ENCODE data around the gene CYB5D1.
"Not testable (repeated sequence)": the region's sequence is repeated elsewhere in the genome, so short reads cannot be mapped to it uniquely, and the experiment has no call there.

CYB5D1 gene

DNA sequence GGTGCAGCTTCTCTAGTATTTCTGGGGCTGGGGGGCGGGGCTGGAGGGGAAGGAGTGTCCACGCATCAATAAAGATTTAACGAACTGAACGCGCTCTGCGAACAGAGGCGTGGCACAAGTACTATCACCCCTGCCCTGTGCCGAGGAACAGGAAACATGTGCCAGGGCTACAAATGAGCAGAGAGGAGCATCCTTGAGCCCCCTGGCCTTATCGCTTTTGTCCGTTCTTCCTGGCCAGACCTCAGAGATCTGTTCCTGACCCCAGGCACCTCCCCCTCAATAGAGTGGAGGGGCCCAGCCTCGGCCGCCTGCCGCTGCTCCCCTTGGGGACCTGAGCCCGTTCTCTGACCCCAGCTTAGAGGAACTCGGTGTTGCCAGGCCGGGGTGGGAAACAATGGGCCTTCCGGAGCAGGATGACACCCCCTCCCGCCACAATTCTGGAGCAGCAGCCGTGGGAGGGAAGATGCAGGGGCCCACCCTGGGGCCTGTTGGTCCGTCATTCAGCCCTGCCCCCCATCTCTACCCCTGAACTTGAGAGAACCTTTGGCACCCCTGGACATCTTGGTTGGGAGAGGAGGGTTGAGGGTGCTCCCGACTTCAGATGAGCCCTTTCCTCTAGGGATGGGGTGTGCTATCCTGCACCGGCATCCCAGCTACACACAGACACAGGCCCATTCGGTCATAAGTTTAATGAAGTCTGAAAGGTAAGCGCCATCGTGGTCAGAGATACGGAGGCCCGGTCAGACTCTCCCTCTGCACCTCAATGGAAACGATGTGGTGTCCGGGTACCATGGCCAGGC lies 1.6 kb upstream of the CYB5D1 start:
- in situ Hi-C loops (cut with MboI; ENCODE audit: low sequenced_read_pairs), result no loop called here

DNA sequence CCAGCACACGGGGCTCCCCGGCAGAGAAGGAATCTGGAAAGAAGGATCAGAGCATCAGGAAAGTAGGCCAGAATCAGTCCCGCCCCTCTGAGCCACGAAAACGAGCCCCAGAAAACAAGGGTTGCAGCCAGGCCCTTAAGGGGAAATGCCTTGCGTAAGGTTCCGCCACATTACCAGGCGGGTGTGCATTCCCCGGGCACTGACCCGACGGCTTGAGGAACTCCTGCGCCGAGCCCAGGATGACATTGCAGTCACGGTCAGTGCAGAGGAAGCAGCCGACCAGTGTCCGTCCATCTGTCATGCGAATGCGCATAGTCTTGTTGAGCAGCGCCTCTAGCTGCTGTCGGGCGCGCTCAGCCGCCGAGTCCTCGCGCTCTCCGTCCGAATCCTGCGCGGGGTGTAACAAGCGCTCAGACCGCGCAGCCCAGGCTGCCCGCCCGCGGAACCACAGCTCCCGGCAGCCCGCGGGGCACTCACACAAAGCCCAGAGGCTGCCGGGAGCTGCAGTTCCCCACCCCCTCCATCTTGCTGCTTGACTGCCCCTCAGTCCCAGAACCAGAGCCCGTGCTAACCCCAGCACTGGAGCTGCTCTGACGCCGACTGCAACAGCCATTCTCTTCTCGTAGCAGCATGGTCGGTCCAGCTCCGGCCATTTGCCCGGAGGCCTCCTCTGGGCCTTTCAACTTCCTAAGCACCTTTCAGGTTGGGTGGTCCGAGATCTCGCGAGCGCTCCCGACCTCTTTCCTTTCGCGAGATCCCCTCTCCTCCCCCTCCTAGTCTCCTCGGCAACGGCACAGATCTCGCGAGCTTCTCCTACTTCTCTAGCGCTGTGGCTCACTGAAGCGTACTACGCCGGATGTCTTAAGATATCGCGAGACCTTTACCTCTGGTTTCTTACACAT lies 741 bp upstream of the CYB5D1 start, which contains the start of gene NAA38:
TSS of gene NAA38 (minus strand) at position 749 of the 902 bp plus-strand sequence. CDS start at position 653, 96 bp downstream.
- in situ Hi-C loops (cut with MboI; ENCODE audit: low sequenced_read_pairs), result no loop called here

DNA sequence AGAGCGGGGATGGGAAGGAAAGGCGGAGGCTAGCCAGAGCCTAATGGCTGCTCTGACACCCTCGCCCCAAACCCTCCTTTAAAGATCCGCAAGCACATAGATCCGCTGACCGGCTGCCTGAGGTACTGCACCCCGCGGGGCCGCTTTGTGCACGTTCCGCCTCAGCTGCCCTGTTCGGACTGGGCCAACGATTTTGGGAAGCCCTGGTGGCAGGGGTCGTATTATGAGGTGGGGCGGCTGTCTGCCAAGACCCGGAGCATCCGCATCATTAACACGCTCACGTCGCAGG lies 663 bp downstream of the CYB5D1 start:
- in situ Hi-C loops (cut with MboI; ENCODE audit: low sequenced_read_pairs), result no loop called here

DNA sequence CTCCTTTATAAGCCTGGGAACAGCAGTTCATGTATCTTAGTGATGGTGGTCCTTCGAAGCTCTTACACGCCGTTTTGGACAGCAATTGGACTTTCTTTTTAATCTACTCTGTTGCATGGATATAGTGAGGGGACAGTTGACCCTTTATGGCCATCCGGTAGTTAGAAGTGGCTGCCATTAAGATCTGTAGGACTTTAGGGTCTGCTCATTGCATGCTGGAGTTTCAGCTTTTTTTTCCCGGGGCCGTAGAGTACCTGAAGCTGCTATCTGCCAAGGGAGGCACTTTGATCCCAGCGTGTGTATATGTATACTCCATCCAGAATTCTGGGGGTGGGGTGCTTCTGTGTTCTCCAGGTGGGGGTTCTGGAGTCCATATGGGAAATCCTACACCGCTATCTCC lies 1.2 kb downstream of the CYB5D1 start:
- in situ Hi-C loops (cut with MboI; ENCODE audit: low sequenced_read_pairs), result no loop called here

DNA sequence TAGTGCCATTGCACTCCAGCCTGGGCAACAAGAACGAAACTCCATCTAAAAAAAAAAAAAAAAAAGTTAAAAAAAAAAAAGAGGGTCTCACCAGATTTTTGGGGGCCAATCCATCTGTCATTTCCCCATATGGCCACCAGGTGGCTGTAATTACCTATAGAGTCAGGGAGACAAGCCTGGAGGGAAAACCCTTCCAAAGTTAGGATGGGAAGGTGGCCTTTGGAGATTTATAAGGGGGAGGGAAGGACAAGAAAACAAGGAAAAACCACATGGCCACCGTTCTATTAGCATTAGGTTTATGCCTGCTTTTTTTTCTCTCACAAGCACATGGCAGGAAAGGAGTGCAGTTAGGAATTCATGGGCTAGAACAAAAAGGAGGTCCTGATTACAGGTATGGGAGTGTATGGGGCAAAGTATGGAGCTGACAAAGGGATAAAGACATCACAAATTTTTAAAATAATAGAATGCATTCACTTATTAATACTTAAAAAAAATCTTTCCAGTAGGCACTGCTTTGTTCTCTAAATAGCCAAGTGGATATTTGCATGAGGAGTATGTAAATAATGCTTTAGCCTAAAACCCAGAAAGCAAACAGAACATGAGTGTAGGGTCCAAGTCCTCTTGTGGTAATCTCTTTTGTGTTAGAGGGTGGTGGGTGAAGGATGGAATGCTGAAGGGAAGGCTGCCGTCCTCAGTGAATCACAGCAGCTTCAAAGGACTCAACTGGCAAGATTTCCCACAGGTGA lies 5.1 kb downstream of the CYB5D1 start:
- in situ Hi-C loops (cut with MboI; ENCODE audit: low sequenced_read_pairs), result no loop called here

DNA sequence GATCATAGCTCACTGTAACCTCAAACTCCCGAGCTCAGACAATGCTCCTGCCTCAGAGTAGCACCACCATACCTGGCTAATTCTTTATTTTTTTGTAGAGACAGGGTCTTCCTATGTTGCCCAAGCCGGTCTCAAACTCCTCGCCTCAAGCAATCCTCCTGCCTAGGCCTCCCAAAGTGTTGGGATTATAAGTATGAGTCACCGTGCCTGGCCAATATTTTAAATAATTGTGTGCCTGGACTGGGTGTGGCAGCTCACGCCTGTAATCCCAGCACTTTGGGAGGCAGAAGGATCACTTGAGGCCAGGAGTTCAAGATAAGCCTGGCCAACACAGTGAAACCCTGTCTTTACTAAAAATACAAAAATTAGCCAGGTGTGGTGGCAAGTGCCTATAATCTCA lies 6.6 kb downstream of the CYB5D1 start:
- in situ Hi-C loops (cut with MboI; ENCODE audit: low sequenced_read_pairs), result not testable (repeated sequence)

DNA sequence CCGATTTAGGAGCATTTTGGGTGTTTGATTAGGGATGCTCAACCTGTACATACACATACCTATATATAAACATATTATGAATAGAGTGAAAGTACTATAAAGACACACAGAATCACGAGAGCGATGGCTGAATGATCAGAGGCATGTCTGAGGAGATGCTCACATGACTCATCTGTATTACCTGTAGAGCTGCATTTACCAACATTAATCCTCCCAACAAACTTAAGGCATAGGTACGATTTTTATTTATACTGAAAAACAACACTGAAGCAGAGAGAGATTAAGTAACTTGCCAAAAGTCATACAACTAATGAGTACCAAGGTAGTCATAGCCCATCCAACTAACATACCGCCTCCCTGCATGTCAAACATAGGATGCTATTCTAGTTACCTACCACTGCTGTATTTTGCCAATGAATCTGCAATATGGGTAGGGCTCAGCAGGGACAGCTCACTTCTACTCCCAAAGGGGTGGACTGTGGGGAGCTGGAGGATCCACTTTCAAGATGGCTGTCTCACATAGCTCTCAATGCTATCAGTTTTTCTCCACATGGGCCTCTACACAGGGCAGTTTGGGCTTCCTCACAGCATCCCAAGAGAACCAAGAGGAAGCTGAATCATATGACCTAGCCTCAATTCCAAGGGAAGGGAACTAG lies 7.3 kb downstream of the CYB5D1 start:
- in situ Hi-C loops (cut with MboI; ENCODE audit: low sequenced_read_pairs), result no loop called here

DNA sequence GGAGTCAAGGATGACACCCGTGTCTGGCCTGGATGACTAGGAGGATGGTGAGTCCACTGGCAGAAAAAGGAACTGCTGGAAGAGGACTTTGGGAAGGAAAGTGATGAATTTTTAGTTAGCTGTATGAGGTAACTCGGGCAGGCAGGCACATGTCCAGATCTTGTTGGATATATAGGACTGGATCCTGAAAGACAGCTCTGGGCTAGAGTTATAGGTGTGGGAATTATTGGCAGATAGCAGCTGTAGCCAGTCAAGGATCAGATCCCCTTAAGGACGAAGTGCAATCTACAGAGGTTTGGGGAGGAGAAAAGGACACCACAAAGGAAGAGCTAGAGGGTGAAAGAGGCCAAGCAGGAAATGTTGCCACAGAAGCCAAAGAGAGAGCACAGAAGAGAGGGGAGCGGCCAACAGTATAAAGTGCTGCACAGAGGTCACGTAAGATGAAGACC lies 10.1 kb downstream of the CYB5D1 start:
- in situ Hi-C loops (cut with MboI; ENCODE audit: low sequenced_read_pairs), result no loop called here

DNA sequence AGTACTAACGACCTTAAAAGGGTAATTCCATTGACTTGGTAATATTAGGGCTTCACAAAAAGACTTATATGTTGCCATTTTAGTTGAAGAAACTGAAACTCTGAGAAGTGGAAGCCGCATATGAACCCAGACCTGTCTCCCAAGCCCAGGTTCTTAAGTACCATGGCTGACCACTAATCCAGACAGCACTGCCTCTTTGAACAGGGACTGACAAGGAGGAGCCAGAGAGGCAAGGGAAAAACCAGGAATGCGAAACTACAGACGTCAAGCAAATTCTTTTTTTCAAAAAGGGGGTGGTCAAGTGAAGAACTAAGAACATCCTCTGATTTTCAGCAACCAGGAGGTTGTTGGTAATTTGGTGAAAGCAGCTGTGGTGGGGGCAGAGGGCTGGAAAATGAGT lies 15.2 kb downstream of the CYB5D1 start:
- in situ Hi-C loops (cut with MboI; ENCODE audit: low sequenced_read_pairs), result no loop called here

DNA sequence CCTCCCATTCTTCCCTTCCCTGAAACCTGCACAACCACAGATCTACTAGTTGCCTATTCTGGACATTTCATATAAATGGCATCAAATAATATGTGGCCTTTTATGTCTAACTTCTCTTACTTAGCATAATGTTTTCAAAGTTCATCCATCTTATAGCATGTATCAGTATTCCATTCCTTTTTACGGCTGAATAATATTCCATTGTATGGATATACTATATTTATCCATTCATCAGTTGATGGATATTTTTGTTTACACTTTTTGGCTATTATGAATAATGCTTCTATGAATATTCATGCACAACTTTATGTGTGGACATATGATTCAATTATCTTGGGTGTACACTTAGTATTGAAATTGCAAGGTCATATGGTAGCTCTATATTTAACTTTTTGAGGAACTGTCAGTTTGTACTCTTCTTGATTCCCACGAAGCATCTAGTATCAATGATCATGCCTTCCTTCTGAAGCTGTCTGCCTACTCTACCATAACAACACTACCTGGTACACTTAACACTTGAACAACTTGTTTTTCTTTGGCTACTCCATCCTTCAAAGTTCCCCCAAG lies 18.1 kb downstream of the CYB5D1 start:
- in situ Hi-C loops (cut with MboI; ENCODE audit: low sequenced_read_pairs), result no loop called here

DNA sequence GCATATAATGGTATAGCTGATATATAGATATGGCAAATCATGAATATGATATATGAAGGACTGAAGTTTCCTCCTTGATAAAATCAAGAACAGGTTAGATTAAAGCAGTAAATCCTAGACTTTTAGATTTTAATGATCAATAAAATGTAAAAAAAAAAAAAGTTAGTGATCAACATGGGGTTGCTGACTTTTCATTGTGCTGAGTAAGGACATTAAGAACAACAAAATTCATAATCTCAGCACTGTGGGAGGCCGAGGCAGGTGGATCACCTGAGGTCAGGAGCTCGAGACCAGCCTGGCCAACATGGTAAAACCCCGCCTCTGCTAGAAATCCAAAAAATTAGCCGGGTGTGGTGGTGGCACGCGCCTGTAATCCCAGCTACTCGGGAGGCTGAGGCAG lies 20.4 kb downstream of the CYB5D1 start:
- in situ Hi-C loops (cut with MboI; ENCODE audit: low sequenced_read_pairs), result no loop called here

DNA sequence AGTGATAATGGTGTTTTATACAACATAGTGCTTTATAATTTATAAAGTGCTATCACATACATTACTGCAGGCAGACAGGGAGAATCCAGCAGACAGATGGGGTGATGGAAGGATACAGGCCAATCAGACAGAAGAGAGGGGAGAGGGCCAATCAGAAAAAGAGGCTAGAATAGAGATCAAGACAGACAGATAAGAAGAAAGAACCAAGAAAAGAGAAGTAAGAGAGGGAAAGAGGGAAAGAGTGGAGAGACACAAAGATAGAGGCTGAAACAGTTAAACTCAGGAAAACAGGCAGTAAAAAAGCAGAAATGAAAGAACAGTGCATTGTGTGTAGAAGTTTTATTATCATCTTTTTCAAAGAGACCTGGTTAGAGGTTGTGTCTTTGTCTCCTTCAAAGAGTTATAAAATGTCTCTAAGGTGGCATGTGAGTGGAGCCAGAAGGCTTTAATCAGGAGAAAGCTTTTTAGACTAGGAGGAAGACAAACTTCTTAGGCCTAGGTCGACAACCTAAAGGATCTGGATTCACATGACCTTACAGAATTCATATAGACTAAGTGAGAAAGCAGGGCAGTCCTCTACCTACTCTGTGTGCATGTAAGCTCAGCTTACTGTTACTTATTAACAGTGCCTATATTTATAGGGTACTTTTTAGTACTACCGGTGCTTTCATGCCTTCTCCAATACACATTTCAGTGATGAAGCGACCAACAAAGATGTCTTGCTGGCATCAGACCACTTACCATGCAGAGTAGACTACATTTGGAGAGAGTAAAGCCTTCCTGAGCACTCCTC lies 22.5 kb downstream of the CYB5D1 start:
- in situ Hi-C loops (cut with MboI; ENCODE audit: low sequenced_read_pairs), result no loop called here

DNA sequence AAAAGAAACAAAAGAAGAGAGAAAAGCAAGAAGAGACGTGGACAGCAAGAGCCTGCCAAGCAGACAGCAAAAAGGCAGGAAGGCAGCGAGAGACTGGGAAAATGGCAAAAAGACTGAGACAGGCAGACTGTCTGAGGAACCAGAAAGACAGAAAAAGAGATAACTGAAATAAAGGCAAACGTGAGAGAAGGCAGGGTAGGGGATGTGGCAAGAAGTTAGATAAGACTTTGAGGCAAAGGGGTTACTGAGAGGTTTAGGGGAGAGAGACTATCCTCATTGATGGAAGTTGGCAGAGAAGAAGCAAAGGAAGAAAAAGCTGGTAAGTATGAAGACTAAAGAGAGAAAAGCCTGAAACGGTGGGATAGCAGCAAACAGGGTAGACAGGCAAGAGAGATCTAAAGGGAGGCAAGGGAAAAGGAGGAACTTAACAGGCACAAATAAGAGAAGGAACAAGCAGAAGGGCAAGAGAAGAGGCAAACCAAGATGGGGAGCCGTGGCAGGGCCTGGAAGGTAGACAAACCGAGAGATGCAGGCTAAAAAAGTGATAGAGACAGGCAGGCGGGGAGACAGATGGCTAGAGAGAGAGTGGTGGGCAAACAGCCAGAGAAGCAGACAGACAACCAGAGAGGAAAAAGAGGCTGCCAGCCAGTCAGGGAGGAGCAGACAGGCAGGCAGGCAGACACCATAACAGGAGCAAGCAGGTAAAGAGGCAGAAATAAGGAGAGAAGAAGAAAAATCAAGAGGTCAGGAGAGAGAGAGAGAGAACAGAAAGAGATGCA lies 23.7 kb downstream of the CYB5D1 start:
- in situ Hi-C loops (cut with MboI; ENCODE audit: low sequenced_read_pairs), result no loop called here

DNA sequence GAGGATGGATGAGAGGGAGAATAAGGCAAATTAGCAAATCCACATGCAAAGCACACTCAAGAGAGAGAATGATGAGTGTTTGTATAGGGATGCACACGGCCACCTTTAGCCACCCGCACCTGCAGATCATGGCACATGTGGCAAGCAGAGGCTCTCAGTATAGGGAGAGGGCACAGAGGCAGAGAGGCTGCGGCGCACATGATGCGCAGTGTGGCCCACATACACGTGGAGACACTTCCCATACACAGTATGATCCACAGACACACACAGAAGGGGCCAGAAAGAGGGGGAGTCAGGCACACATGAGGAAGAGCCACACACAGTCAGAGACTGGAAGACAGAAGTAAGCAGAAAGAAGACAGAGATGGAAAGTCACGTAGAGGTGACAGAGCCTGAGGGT lies 24.3 kb downstream of the CYB5D1 start:
- in situ Hi-C loops (cut with MboI; ENCODE audit: low sequenced_read_pairs), result no loop called here

DNA sequence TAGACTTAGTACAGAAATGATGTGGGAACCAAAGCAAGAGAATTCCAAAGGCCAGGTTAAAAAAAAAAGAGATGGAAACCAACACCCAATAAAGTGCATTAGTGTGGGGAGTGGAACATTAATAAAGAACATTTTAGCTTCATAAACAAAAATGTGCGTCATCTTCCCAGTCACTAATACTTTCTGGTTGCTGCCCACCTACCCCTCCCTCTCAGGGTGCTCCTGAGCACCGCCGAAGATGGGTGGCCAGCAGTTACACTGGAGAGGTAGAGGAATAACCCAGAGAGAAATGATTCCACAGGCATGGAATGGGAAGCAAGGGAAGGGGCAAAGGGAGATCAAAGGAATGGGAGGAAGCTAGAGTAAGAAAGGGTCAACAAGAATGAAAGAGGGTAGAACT lies 24.8 kb downstream of the CYB5D1 start:
- in situ Hi-C loops (cut with MboI; ENCODE audit: low sequenced_read_pairs), result no loop called here

DNA sequence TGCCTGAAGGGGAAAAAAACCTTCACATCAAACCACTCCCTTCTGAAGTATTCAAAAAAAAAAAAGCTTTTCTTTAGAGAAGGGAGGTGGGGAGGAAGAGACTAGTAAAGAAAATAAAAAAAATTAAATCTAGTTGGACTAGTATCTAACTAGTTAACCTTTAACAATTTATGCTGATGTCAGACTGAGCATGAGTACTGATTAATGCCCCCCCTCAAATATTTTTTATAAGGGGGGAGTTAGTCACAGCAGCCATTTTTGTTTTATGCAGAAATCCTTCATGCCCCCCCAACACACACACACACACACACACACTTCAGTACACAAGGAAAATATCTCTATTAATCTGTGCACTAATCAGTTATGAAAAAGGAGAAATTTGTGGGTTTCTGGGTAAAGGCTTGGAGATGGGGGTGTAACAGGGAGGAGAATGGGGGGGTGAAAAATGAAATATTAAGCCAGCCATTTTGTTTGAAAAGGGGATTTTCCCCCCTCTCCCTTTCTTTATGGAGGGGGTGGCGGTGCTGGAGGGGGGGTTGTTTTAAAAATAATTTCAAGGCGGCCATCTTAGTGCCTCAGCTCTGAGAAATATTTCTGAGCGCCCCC lies 26.1 kb downstream of the CYB5D1 start:
- in situ Hi-C loops (cut with MboI; ENCODE audit: low sequenced_read_pairs), result no loop called here

DNA sequence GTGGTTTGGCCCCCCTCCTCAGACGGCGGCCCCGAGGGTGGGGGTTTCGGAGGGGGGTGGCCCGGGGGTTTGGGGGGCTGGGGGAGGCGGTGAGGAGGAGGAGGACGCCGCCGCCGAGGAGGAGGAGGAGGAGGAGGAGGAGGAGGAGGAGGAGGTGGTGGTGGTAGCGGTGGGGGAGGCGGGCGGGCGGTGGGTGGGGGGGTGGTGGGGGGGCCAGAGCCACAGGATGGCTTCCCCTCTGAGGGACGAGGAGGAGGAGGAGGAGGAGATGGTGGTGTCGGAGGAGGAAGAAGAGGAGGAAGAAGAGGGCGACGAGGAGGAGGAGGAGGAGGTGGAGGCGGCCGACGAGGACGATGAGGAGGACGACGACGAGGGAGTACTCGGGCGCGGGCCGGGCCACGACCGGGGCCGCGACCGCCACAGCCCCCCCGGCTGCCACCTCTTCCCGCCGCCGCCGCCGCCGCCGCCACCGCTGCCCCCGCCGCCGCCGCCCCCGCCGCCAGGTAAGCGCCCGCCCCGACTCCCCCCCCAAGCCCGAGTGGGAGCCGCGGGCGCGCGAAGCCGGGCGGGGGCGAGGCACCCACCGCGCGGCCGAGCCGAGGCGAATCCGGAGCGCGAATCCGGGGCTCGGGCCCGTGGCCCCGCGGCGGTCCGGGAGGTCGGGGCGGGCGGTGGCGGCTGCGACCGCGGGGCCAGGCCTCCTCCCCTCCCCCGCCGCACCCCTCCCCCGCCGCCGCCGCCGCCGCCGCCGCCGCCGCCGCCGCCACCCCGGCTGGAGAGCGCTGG lies 27.0 kb downstream of the CYB5D1 start:
- in situ Hi-C loops (cut with MboI; ENCODE audit: low sequenced_read_pairs), result no loop called here

All from hTERT RPE-1 (cell line).